COLO829 (cell line): Measurements from ENCODE around the gene TRIM27.
"Not testable (repeated sequence)": the region's sequence is repeated elsewhere in the genome, so short reads cannot be mapped to it uniquely, and the experiment has no call there.

Experiments
- DNase-seq: peaks from one replicate; pipeline ENCODE4 v3.0.0; 2012; ENCODE audit warnings: low spot score

The TRIM27 gene

DNA sequence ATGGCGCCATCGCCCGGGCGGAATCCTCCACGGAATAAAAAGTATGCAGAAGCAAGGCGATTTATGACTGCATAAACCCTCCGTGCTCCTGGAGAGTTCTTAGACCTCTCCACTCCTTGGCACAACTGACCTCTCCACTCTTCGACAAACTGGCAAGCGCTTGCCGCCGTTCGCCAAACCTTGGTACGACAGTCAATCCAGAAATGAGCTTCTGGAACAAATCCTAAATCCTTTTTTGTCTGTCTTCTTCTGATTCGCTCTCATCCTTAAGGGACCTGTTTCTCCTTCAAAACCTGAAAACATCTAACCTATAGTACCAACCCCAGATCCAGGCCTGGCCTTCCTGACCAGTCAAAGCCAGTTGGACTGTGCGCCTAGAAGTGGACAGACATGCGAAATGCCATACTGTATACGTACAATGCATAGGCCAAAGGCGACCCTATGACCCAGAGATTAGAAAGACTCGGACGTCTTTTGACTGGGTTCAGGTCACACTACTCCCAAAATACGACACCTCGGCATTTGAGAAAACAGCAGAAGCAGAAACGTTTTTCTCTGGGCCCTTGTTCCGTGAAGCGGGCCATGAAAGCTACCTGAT is 59.4 kb downstream of the TRIM27 start:
- DNase-seq = no peak

DNA sequence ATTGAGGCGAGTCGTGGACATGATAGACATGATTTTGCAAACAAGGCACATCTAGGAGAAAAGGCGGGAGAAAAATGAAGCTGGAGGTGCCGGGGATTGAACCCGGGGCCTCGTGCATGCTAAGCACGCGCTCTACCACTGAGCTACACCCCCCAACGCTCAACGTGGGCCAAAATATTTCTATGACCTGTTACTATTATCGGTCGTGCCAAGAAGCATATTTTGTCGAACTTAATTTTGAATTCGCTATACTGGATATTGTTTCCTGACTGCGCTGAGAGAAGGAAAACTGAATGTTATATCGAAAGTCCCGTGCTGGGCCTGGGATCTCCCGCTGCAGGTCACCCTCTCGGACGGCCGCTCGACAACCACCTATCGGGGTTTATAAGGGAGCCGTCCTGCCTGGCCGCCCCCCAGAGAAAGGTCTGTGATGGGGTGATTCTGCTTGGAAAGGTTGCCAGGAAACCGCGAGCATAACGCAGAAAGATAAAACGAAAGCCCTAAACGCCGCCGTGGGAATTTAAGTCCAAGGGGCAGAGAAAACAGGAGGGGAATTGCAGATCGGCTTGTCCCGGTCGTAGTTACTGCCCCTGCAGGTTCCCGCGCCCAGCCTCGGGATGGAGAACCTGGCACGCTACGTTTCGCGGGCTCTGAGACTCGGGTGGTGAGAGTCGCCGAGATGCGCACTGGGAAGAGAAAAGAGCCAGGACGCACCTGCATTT is 60.0 kb downstream of the TRIM27 start:
- DNase-seq = peak; percentile 68

DNA sequence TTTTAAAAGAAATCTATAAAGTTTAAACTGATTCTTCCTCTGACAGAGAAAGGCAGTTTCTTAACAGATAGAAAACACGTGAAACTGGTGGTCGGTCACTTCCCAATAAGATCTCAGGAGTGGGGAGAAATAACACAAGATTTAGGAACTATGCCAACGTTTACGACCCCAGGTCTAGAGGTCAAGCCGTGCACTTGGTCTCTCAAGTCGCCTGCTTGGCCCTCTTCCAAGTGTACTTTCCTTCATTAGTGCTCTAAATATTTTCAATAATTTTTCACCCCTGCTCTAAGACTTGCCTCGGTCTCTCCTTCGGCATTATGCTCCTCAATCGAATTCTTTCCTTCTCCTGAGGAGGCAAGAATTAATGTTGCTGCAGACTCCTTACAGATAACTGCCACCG is 61.7 kb downstream of the TRIM27 start:
- no peak for DNase-seq

DNA sequence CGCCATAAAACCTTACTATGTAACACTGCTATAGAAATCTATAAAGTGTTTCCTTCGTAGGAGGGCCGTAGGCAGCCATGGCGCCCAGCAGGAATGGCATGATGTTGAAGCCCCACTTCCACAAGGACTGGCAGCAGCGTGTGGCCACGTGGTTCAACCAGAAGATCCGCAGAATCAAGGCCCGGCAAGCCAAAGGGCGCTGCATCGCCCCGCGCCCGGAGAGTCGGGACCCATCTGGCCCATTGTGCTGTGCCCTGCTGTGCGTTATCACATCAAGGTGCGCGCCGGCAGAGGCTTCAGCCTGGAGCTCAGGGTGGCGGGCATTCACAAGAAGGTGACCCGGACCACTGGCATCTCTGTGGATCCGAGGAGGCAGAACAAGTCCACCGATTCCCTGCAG is 62.4 kb downstream of the TRIM27 start:
- DNase-seq = no peak

DNA sequence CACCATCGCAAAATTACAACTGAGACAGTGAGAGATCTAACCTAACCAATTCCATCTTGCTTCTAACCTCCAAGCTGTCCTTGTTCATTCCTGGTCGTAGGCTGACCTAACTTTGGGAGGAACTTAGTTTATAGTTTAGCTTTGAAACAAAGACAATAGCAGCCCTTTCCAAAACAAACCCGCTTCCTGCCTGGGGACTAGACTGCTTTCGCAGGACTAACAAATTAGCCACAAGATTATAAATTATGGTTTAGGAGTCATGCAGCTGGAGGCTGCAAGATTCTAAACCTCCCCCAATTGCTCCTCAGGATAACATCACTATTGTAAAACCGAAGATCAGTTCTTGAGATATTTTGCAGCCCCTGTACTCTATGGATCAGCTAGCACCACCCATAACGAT is 63.2 kb downstream of the TRIM27 start:
- DNase-seq = no peak

DNA sequence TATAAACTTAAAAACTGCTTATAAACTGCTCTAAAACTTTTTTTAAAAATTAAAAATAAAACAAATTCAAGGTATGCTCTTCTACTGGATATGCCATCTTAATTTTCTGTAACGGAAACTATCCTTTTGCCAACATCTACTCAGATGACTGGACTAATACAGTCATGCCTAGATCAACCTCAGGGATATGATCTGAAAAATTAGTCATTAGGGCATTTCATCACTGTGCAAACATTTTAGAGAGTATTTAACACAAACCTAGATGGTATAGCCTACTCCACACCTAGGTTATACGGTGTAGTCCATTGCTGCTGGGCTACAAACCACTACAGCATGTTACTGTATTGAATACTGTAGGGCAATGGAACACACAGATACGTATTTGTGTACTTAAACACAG is 64.8 kb downstream of the TRIM27 start:
- DNase-seq = no peak

DNA sequence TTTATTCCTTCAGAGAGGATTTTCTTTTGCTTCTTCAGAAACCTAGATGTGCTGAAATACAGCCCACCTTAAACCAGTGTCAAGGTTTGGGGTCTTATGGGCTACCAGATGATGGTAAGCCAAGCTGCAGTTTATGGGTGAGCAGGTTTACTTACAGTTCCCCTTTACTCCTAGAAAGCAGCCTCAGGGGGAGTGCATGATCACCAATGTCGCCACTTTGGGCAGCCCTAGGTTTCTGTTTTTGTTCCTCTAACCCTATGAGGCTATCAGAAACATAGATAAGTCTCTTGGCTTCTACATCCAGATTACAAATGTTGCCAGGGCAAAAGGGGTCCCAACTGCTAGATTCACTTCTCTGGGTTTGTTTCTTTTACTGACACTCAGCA is 67.2 kb downstream of the TRIM27 start:
- DNase-seq = no peak

DNA sequence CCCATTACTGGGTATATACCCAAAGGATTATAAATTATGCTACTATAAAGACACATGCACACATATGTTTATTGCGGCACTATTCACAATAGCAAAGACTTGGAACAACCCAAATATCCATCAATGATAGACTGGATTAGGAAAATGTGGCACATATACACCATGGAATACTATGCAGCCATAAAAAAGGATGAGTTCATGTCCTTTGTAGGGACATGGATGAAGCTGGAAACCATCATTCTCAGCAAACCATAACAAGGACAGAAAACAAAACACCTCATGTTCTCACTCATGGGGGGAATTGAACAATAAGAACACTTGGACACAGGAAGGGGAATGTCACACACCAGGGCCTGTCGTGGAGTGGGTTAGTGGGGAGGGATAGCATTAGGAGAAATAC is 69.4 kb downstream of the TRIM27 start:
- DNase-seq = not testable (repeated sequence)
